ENCODE data around the gene LAMC2.

DNA sequence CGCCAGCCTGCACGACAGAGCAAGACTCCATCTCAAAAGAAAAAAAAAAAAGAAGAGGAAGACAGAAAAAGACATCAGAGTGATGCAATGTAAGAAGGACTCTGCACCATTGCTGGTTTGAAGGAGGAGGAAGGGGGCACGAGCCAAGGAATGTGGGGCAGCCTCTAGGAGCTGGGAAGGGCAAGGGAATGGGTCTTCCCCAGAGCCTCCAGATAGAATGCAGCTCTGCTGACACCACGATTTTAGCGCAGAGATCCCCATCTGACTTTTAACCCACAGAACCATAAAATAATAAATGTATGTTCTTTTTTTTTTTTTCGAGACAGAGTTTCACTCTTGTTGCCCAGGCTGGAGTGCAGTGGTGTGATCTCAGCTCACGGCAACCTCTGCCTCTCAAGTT, 33.9 kb upstream of the LAMC2 start:
- TF ChIP-seq, protein P1, sequence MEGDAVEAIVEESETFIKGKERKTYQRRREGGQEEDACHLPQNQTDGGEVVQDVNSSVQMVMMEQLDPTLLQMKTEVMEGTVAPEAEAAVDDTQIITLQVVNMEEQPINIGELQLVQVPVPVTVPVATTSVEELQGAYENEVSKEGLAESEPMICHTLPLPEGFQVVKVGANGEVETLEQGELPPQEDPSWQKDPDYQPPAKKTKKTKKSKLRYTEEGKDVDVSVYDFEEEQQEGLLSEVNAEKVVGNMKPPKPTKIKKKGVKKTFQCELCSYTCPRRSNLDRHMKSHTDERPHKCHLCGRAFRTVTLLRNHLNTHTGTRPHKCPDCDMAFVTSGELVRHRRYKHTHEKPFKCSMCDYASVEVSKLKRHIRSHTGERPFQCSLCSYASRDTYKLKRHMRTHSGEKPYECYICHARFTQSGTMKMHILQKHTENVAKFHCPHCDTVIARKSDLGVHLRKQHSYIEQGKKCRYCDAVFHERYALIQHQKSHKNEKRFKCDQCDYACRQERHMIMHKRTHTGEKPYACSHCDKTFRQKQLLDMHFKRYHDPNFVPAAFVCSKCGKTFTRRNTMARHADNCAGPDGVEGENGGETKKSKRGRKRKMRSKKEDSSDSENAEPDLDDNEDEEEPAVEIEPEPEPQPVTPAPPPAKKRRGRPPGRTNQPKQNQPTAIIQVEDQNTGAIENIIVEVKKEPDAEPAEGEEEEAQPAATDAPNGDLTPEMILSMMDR (IDR thresholded peaks at IDR 0.05), result no peak
- TF ChIP-seq EP300 (IDR thresholded peaks at IDR 0.05) (no peak), POLR2A (IDR thresholded peaks at IDR 0.05; ENCODE audit: low read depth) (no peak), POLR2AphosphoS5 (IDR thresholded peaks at IDR 0.05) (no peak)

Measured in esophagus muscularis mucosa (tissue), 4 donors.